ENCODE measurements around the gene DYSF. TPM values are rescaled to one million over a fixed set of nuclear protein-coding genes. Genes with fewer than 3 reads are reported as not detected.
"Not testable (repeated sequence)": the region's sequence is repeated elsewhere in the genome, so short reads cannot be mapped to it uniquely, and the experiment has no call there.

Gene DYSF
- total RNA-seq, 4 donors from 2014 or later: 4.2 to 12.0 (median 5.9) TPM

DNA sequence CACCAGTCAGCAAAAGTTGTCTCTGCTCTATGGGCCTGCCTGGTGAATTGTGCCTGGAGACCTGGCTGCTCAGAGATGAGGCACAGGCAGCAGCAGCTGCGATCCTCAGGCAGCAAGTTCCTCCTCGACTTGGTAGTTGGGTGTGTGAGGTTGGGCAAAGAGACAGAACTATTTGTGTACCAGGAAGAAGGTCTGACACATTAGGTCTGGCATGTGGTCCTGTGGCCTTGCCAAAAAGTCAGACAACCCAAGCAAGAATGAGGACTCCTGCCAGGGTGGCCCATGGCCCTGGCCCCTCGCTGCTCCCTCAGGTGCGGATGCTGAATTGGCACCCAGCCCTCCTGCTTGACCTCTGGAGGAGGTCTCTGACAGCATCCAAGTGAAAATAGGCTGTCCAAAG lies 192.7 kb downstream of the DYSF start:
- 64 to 70% methylated on average over 4 of the region's 4 CpGs for WGBS, 2 donors
- no peak overlapping the region for H3K27ac ChIP-seq
- TF ChIP-seq, protein P1, sequence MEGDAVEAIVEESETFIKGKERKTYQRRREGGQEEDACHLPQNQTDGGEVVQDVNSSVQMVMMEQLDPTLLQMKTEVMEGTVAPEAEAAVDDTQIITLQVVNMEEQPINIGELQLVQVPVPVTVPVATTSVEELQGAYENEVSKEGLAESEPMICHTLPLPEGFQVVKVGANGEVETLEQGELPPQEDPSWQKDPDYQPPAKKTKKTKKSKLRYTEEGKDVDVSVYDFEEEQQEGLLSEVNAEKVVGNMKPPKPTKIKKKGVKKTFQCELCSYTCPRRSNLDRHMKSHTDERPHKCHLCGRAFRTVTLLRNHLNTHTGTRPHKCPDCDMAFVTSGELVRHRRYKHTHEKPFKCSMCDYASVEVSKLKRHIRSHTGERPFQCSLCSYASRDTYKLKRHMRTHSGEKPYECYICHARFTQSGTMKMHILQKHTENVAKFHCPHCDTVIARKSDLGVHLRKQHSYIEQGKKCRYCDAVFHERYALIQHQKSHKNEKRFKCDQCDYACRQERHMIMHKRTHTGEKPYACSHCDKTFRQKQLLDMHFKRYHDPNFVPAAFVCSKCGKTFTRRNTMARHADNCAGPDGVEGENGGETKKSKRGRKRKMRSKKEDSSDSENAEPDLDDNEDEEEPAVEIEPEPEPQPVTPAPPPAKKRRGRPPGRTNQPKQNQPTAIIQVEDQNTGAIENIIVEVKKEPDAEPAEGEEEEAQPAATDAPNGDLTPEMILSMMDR (IDR thresholded peaks at IDR 0.05): no peak
- TF ChIP-seq EP300 (IDR thresholded peaks at IDR 0.05) (no peak), POLR2A (IDR thresholded peaks at IDR 0.05) (no peak)
- no peak overlapping the region for H3K4me3 ChIP-seq
- no peaks in the 10 kb centered on the region for H3K27me3 ChIP-seq
- DNase-seq (ENCODE audit: low spot score in 2 of 2): no peak
- no peaks in the 10 kb centered on the region for H3K36me3 ChIP-seq
- H3K9me3 ChIP-seq: peaks cover 0 to 4% (median 0%) of the 10 kb centered on the region in 4 donors
- H3K4me1 ChIP-seq: peaks cover 0 to 7% (median 0%) of the 10 kb centered on the region in 4 donors

DNA sequence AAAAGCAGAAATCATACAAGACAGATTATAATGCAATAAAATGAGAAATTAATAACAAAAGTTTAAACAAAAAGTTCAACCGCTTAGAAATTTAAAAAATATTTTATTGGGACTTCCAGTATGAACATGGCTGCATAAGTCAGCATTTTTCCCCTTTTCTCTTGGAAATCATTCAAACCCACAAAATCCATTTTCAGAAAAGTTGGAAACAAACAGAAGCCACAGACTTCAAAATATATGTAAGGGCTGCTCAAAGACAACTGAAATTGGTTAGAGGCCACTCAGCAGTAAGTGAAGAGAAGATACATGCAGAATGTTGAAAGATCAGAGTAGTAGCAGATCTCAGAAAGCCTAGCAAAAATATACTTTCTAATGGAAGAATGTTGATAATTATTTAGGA lies 194.0 kb downstream of the DYSF start:
- TF ChIP-seq POLR2A (IDR thresholded peaks at IDR 0.05) (no peak), EP300 (IDR thresholded peaks at IDR 0.05) (no peak)
- TF ChIP-seq, protein P1 (IDR thresholded peaks at IDR 0.05): no peak
- H3K27ac ChIP-seq: no peak overlapping the region

DNA sequence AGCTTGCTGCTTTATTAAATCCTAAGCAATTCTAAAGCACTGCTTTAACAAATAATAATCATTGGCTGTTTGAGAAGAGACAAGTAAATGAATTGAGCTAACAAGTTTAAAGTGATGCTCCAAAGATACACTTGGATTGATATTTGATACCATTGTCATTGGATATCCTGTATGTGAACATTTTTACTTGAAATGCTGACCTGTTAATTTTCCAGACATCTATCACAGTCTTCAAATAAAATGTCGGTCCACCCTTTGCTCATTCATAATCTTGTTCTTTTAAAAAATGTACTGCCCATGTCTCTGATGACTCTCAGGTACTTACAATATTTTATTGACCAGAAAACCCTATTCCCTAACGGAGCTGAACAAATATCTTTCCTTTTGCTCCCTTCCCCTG lies 202.1 kb downstream of the DYSF start:
- Histone ChIP-seq H3K27me3 (no peaks in the 10 kb centered on the region), H3K36me3 (peaks cover 0 to 6% (median 0%) of the 10 kb centered on the region in 3 donors), H3K27ac (no peak overlapping the region), H3K9me3 (peaks cover 0 to 22% (median 2%) of the 10 kb centered on the region in 4 donors), H3K4me3 (no peak overlapping the region), H3K4me1 (no peaks in the 10 kb centered on the region)
- 74 to 86% methylated on average over 2 of the region's 2 CpGs for WGBS, 2 donors
- DNase-seq (ENCODE audit: low spot score in 2 of 2): no peak
- TF ChIP-seq POLR2A (IDR thresholded peaks at IDR 0.05): no peak
- no peak for TF ChIP-seq EP300 (IDR thresholded peaks at IDR 0.05)
- TF ChIP-seq, protein P1 (IDR thresholded peaks at IDR 0.05): no peak

More for the DNA sequence above, 194.0 kb downstream of the DYSF start:
- peaks cover 0 to 7% (median 0%) of the 10 kb centered on the region in 4 donors for H3K4me1 ChIP-seq
- no peaks in the 10 kb centered on the region for H3K36me3 ChIP-seq
- H3K9me3 ChIP-seq: peaks cover 0 to 4% (median 0%) of the 10 kb centered on the region in 4 donors
- no peak overlapping the region for H3K4me3 ChIP-seq
- no peaks in the 10 kb centered on the region for H3K27me3 ChIP-seq
- 84 to 87% methylated on average over 1 of the region's 1 CpG for WGBS, 2 donors
- DNase-seq (ENCODE audit: low spot score in 2 of 2): no peak

DNA sequence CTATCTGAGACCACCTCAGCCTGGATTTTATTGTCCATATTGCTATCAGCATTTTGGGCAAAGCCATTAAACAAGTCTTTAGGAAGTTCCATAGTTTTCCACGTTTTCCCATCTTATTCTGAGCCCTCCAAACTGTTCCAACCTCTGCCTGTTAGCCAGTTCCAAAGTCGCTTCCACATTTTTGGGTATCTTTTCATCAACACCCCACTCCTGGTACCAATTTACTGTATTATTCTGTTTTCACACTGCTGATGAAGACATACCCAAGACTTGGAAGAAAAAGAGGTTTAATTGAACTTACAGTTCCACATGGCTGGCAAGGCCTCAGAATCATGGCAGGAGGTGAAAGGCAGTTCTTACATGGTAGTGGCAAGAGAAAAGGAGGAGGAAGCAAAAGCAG lies 204.9 kb downstream of the DYSF start:
- WGBS, 2 donors: 52 to 61% methylated on average over 2 of the region's 2 CpGs
- not testable (repeated sequence) for H3K27ac ChIP-seq; H3K4me1 ChIP-seq; H3K4me3 ChIP-seq; H3K36me3 ChIP-seq; DNase-seq (ENCODE audit: low spot score in 2 of 2); H3K27me3 ChIP-seq
- peaks cover 0 to 22% (median 2%) of the 10 kb centered on the region in 4 donors for H3K9me3 ChIP-seq

DNA sequence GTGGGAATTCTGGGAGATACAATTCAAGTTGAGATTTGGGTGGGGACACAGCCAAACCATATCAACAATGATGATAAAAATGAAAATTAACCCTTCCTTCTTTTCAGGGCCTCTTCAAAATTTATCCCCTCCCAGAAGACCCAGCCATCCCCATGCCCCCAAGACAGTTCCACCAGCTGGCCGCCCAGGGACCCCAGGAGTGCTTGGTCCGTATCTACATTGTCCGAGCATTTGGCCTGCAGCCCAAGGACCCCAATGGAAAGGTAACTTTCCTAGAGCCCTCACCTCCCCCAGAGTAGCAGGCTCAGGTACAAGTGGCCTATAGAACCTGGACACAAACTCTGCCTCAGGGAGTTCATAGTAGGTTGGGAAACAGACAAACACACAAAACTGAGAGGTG lies 205.4 kb downstream of the DYSF start:
- no peaks in the 10 kb centered on the region for H3K4me1 ChIP-seq
- no peak for TF ChIP-seq EP300 (IDR thresholded peaks at IDR 0.05)
- TF ChIP-seq, protein P1 (IDR thresholded peaks at IDR 0.05): no peak
- no peak for TF ChIP-seq POLR2A (IDR thresholded peaks at IDR 0.05)
- H3K36me3 ChIP-seq: peaks cover 0 to 6% (median 0%) of the 10 kb centered on the region in 3 donors
- H3K27ac ChIP-seq: no peak overlapping the region
- H3K9me3 ChIP-seq: peaks cover 0 to 22% (median 2%) of the 10 kb centered on the region in 4 donors
- WGBS, 2 donors: 97 to 100% methylated on average over 3 of the region's 3 CpGs
- no peak overlapping the region for H3K4me3 ChIP-seq
- no peaks in the 10 kb centered on the region for H3K27me3 ChIP-seq
- DNase-seq (ENCODE audit: low spot score in 2 of 2): no peak
